Trophoblast cell (in vitro differentiated cells and primary cell): ENCODE measurements around the gene PCMTD2.
"Not testable (repeated sequence)": the region's sequence is repeated elsewhere in the genome, so short reads cannot be mapped to it uniquely, and the experiment has no call there.

Experiments
- DNase-seq, 2 donors: peaks; one replicate each; pipeline ENCODE4 v3.0.0-alpha.2; 2016
- H2AFZ ChIP-seq: 2 replicates; pipeline ENCODE4 v1.6.1; 2013; ENCODE audit warnings: low read length, moderate library complexity, mild to moderate bottlenecking; ENCODE audit not compliant: insufficient read depth, poor library complexity
- H2AK5ac ChIP-seq: 2 replicates; pipeline ENCODE4 v1.6.1; 2013; ENCODE audit warnings: mild to moderate bottlenecking, low read length
- H2BK120ac ChIP-seq: 2 replicates; pipeline ENCODE4 v1.6.1; 2013; ENCODE audit warnings: low read length, mild to moderate bottlenecking, moderate library complexity; ENCODE audit not compliant: insufficient read depth, poor library complexity
- H2BK12ac ChIP-seq: 2 replicates; pipeline ENCODE4 v1.6.1; 2013; ENCODE audit warnings: mild to moderate bottlenecking, low read length, moderate library complexity
- H2BK5ac ChIP-seq: 2 replicates; pipeline ENCODE4 v1.6.1; 2013; ENCODE audit warnings: low read length, low read depth, moderate library complexity, mild to moderate bottlenecking; ENCODE audit not compliant: poor library complexity
- H3K14ac ChIP-seq: 2 replicates; pipeline ENCODE4 v1.6.1; 2013; ENCODE audit warnings: mild to moderate bottlenecking, low read length
- H3K18ac ChIP-seq: 2 replicates; pipeline ENCODE4 v1.6.1; 2013; ENCODE audit warnings: mild to moderate bottlenecking, low read length
- H3K23ac ChIP-seq: 2 replicates; pipeline ENCODE4 v1.6.1; 2013; ENCODE audit warnings: low read length
- H3K27ac ChIP-seq: 2 replicates; pipeline ENCODE4 v1.5.1; 2013; ENCODE audit warnings: low read depth, mild to moderate bottlenecking, inconsistent platforms, low read length, moderate library complexity
- H3K27me3 ChIP-seq: 2 replicates; pipeline ENCODE4 v1.6.1; 2013; ENCODE audit warnings: inconsistent platforms, mild to moderate bottlenecking, low read length, moderate library complexity; ENCODE audit not compliant: insufficient read depth
- H3K36me3 ChIP-seq, 2 experiments: 1 replicate in 1 of 2; 2 replicates in 1 of 2; pipeline ENCODE4 v1.6.1; 2013; ENCODE audit warnings: low read length in 2 of 2, mild to moderate bottlenecking in 2 of 2, moderate library complexity in 1 of 2; ENCODE audit not compliant: insufficient read depth in 2 of 2, control insufficient read depth in 1 of 2
- H3K4ac ChIP-seq: 2 replicates; pipeline ENCODE4 v1.6.1; 2013; ENCODE audit warnings: low read depth, mild to moderate bottlenecking, low read length, moderate library complexity
- H3K4me1 ChIP-seq, 2 experiments: 1 replicate in 1 of 2; 2 replicates in 1 of 2; pipeline ENCODE4 v1.6.1; 2013; ENCODE audit warnings: low read length in 2 of 2, mild to moderate bottlenecking in 2 of 2, moderate library complexity in 1 of 2; ENCODE audit not compliant: insufficient read depth in 2 of 2, control insufficient read depth in 1 of 2
- H3K4me2 ChIP-seq: 2 replicates; pipeline ENCODE4 v1.6.1; 2013; ENCODE audit warnings: inconsistent platforms, mild to moderate bottlenecking, low read length, moderate library complexity
- H3K4me3 ChIP-seq: 2 replicates; pipeline ENCODE4 v1.5.1; 2013; ENCODE audit warnings: mild to moderate bottlenecking, low read depth, low read length, inconsistent platforms
- H3K79me1 ChIP-seq: one replicate; pipeline ENCODE4 v1.6.1; 2013; ENCODE audit warnings: low read length
- H3K79me2 ChIP-seq: 2 replicates; pipeline ENCODE4 v1.6.1; 2013; ENCODE audit warnings: low read length, mild to moderate bottlenecking; ENCODE audit not compliant: control insufficient read depth, insufficient read depth, poor library complexity
- H3K9ac ChIP-seq: 2 replicates; pipeline ENCODE4 v1.6.1; 2013; ENCODE audit warnings: mild to moderate bottlenecking, low read length
- H3K9me3 ChIP-seq: 2 replicates; pipeline ENCODE4 v1.6.1; 2013; ENCODE audit warnings: low read depth, mild to moderate bottlenecking, control low read depth, inconsistent platforms, low read length; ENCODE audit not compliant: insufficient read depth
- H4K12ac ChIP-seq: 2 replicates; pipeline ENCODE4 v1.6.1; 2013; ENCODE audit warnings: low read depth, mild to moderate bottlenecking, low read length, moderate library complexity
- H4K8ac ChIP-seq: 2 replicates; pipeline ENCODE4 v1.6.1; 2013; ENCODE audit warnings: low read depth, mild to moderate bottlenecking, low read length, moderate library complexity
- H4K91ac ChIP-seq: one replicate; pipeline ENCODE4 v1.6.1; 2013; ENCODE audit warnings: low read depth, mild to moderate bottlenecking, low read length, moderate library complexity
- WGBS: extraction: QIAGEN DNeasy Blood & Tissue Kit; methylation state at CpG from one replicate; pipeline ENCODE4 v1.1.7; 2013; ENCODE audit warnings: missing lambda C conversion rate; ENCODE audit not compliant: insufficient read length, insufficient coverage; ENCODE audit errors: extremely low coverage; 5-methylcytosine and 5-hydroxymethylcytosine counted together

The PCMTD2 gene

DNA sequence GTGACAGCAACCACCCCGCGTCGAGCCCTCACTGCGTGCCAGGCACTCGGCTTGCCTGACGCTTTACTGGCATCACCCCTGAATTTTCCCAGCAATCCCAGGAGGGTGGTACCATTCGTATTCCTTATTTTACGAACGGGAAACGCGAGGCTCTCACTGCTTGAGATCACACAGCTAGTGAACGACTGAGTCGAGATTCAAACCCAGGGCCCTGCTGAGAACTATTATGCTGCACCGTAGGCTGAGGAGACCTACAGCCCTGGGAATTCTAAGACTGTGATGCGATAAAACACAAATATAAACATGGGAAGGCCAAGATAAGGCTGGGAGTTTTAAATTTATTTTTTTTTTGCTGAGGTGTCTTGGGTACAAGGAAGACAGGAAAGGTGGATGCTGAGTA is 60.3 kb downstream of the PCMTD2 start:
- not testable (repeated sequence) for H3K4me2 ChIP-seq, H3K18ac ChIP-seq

DNA sequence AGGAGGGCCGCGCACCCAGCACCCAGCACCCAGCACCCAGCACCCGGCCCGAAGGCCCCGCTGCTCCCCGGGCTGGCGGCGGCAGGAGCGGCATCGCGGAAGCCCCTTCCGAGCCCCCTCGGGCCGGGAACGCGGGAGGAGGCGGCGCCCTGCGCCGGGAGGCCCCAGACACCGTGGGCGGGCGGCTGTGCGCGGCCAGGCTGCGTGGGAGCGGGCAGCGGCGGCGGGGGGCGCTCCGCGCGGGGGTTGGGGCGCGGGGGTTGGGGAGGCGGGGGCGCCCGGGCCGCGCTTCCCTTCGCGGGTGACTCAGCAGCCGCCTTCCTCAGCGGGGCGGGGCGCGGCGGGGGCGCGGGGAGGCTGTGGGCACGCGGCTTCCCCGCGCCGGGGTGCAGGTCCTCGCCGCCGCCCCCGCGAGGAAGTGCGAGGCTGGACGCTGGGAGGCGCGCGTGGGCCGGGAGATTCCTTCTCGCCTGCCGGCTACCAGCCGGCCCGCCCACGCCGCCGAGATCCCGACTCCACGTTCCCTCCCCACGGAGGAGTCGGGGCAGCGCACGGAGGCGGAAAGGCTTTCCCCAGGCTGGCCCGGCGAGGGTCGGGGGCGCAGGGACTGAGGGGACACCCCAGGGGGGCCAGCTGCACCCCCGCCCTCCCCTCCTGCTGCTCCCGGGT is 61.0 kb downstream of the PCMTD2 start:
- H3K79me2 ChIP-seq, H3K4me1 ChIP-seq, H4K91ac ChIP-seq, H3K27me3 ChIP-seq, H3K79me1 ChIP-seq, H4K8ac ChIP-seq, H4K12ac ChIP-seq, H3K9me3 ChIP-seq, H3K23ac ChIP-seq, H2BK5ac ChIP-seq, H3K36me3 ChIP-seq, H2AK5ac ChIP-seq, H3K9ac ChIP-seq, H3K4me2 ChIP-seq, H3K14ac ChIP-seq, H2BK120ac ChIP-seq, H2BK12ac ChIP-seq, H3K27ac ChIP-seq, H3K4ac ChIP-seq, H2AFZ ChIP-seq, H3K4me3 ChIP-seq, DNase-seq, H3K18ac ChIP-seq: not testable (repeated sequence)
- no CpG with 5 or more reads among the region's 87 CpGs for WGBS

More for the DNA sequence above, 60.3 kb downstream of the PCMTD2 start:
- not testable (repeated sequence) for H2BK12ac ChIP-seq, H3K36me3 ChIP-seq, H2AFZ ChIP-seq, H3K4me3 ChIP-seq, H3K79me2 ChIP-seq, H4K91ac ChIP-seq, H4K12ac ChIP-seq, H3K4me1 ChIP-seq, H2AK5ac ChIP-seq, DNase-seq, H3K9me3 ChIP-seq, H3K23ac ChIP-seq, H2BK5ac ChIP-seq, H3K9ac ChIP-seq, H3K4ac ChIP-seq, H3K27me3 ChIP-seq, H4K8ac ChIP-seq, H3K14ac ChIP-seq, H2BK120ac ChIP-seq, H3K79me1 ChIP-seq, H3K27ac ChIP-seq
- WGBS = no CpG with 5 or more reads among the region's 15 CpGs

DNA sequence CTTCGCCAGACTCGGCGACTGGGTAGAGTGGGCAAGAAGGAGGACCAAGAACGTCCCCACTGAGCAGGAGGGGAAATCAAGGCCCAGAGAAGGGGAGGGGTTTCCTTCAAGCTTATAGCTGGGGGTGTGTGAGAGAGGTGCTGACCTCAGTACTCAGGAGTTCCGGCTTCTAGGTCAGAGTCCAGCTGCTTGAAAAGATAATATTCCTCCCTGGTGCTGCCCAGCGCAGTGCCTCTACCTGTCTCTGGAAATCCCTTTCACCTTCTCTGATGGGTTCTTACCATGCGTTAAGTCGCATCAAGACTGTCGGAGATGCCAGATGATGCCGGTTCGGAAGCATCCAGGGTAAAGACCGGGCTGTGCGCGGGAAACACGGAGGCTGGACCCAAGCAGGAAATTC is 61.8 kb downstream of the PCMTD2 start:
- not testable (repeated sequence) for H3K18ac ChIP-seq, H2BK12ac ChIP-seq, DNase-seq, H3K9ac ChIP-seq, H3K4me3 ChIP-seq, H2AK5ac ChIP-seq, H3K79me1 ChIP-seq, H3K23ac ChIP-seq, H2AFZ ChIP-seq, H3K4ac ChIP-seq, H4K8ac ChIP-seq, H3K79me2 ChIP-seq, H3K9me3 ChIP-seq, H3K36me3 ChIP-seq, H3K27me3 ChIP-seq, H3K14ac ChIP-seq, H3K4me2 ChIP-seq, H4K12ac ChIP-seq, H2BK5ac ChIP-seq, H2BK120ac ChIP-seq, H4K91ac ChIP-seq, H3K27ac ChIP-seq, H3K4me1 ChIP-seq
- no CpG with 5 or more reads among the region's 15 CpGs for WGBS

DNA sequence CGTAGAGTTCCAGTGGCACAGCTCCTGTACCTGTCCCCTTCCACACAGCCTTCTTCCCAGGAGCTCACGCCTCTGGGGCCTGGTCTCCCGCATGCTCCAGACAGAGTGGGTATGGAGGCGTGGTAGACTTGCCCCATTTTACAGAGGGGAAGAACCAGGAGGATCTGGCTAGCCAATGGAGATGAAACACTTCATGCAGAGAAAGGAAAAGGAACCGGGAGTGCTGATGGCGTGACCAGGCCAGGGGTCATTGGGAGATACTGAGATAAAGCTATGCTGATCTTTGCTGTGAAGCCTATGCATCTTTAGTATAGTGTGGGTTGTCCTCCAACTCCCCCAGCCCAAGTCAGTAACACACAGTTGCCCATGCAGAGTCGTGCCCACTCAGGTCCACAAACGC is 62.5 kb downstream of the PCMTD2 start:
- WGBS = no CpG with 5 or more reads among the region's 8 CpGs

More for the DNA sequence above, 62.5 kb downstream of the PCMTD2 start:
- not testable (repeated sequence) for H2BK5ac ChIP-seq, H2BK120ac ChIP-seq, H3K14ac ChIP-seq, H3K27me3 ChIP-seq, H4K8ac ChIP-seq, H3K79me2 ChIP-seq, H3K79me1 ChIP-seq, H4K12ac ChIP-seq, H3K36me3 ChIP-seq, H3K4ac ChIP-seq, H4K91ac ChIP-seq, H3K4me1 ChIP-seq, H3K9me3 ChIP-seq, H3K4me2 ChIP-seq, H2AK5ac ChIP-seq, H3K18ac ChIP-seq, H2AFZ ChIP-seq, H3K9ac ChIP-seq, DNase-seq, H3K27ac ChIP-seq, H3K4me3 ChIP-seq, H3K23ac ChIP-seq, H2BK12ac ChIP-seq
